ENCODE measurements around the gene MX2. TPM values are rescaled to one million over a fixed set of nuclear protein-coding genes. Genes with fewer than 3 reads are reported as not detected.

Gene MX2
- polyA plus RNA-seq, 1 donor from 2014 or later, result not detected

GRCh38 chr21:41321908-41322495 lies 39.8 kb upstream of the MX2 start:
- no peak overlapping the region for H3K9ac ChIP-seq (ENCODE audit: low read length)
- H3K79me2 ChIP-seq (replicated peaks; ENCODE audit: insufficient read depth, low read length), result no peaks in the 10 kb centered on the region
- H3K27ac ChIP-seq (ENCODE audit: low read length), result no peak overlapping the region
- H3K9me3 ChIP-seq (ENCODE audit: low read length), result no peaks in the 10 kb centered on the region
- no peaks in the 10 kb centered on the region for H4K20me1 ChIP-seq (ENCODE audit: insufficient read depth)
- no peaks in the 10 kb centered on the region for H3F3A ChIP-seq (ENCODE audit: insufficient read depth, low read length, poor library complexity, severe bottlenecking)
- H3K4me3 ChIP-seq (ENCODE audit: low read length), result no peak overlapping the region
- TF ChIP-seq CTCF (IDR thresholded peaks at IDR 0.05; ENCODE audit: poor library complexity, severe bottlenecking), result no peak
- TF ChIP-seq POLR2AphosphoS5 (IDR thresholded peaks at IDR 0.05), result no peak
- no peak for TF ChIP-seq TAF1 (IDR thresholded peaks at IDR 0.05; ENCODE audit: low read depth)
- TF ChIP-seq SMC3 (conservative IDR thresholded peaks at IDR 0.05; ENCODE audit: poor library complexity), result no peak
- no peak for TF ChIP-seq EZH2 (IDR thresholded peaks at IDR 0.05; ENCODE audit: borderline replicate concordance, insufficient read depth, low read length, poor library complexity, severe bottlenecking)
- TF ChIP-seq EP300 (conservative IDR thresholded peaks at IDR 0.05; ENCODE audit: poor library complexity, severe bottlenecking), result no peak
- no peak for TF ChIP-seq RAD21 (conservative IDR thresholded peaks at IDR 0.05)
- TF ChIP-seq REST (IDR thresholded peaks at IDR 0.05; ENCODE audit: borderline replicate concordance), result no peak
- TF ChIP-seq MXI1 (conservative IDR thresholded peaks at IDR 0.05; ENCODE audit: poor library complexity, severe bottlenecking), result no peak
- H3K27me3 ChIP-seq (ENCODE audit: insufficient read depth, low read depth, low read length), result peaks cover 13% of the 10 kb centered on the region
- no peak overlapping the region for H3K4me2 ChIP-seq (ENCODE audit: low read length)
- H3K36me3 ChIP-seq (ENCODE audit: insufficient read depth, low read length), result no peaks in the 10 kb centered on the region
- H2AFZ ChIP-seq (ENCODE audit: low read depth, low read length), result no peak overlapping the region
- no peaks in the 10 kb centered on the region for H3K9me2 ChIP-seq (ENCODE audit: insufficient read depth, low read length)

GRCh38 chr21:41322496-41323382 lies 39.1 kb upstream of the MX2 start:
- Histone ChIP-seq H3K4me2 (ENCODE audit: low read length) (no peak overlapping the region), H3K27ac (ENCODE audit: low read length) (no peak overlapping the region), H2AFZ (ENCODE audit: low read depth, low read length) (no peak overlapping the region), H3K27me3 (ENCODE audit: insufficient read depth, low read depth, low read length) (peaks cover 6% of the 10 kb centered on the region), H3K9ac (ENCODE audit: low read length) (no peak overlapping the region), H3F3A (ENCODE audit: insufficient read depth, low read length, poor library complexity, severe bottlenecking) (no peaks in the 10 kb centered on the region), H3K79me2 (replicated peaks; ENCODE audit: insufficient read depth, low read length) (no peaks in the 10 kb centered on the region), H4K20me1 (ENCODE audit: insufficient read depth) (no peaks in the 10 kb centered on the region), H3K9me2 (ENCODE audit: insufficient read depth, low read length) (no peaks in the 10 kb centered on the region), H3K4me3 (ENCODE audit: low read length) (no peak overlapping the region), H3K36me3 (ENCODE audit: insufficient read depth, low read length) (no peaks in the 10 kb centered on the region), H3K9me3 (ENCODE audit: low read length) (no peaks in the 10 kb centered on the region)
- TF ChIP-seq CTCF (IDR thresholded peaks at IDR 0.05; ENCODE audit: poor library complexity, severe bottlenecking) (no peak), EZH2 (IDR thresholded peaks at IDR 0.05; ENCODE audit: borderline replicate concordance, insufficient read depth, low read length, poor library complexity, severe bottlenecking) (no peak)

All from neural cell (in vitro differentiated cells).